ENCODE results near the gene CCIN.

The CCIN gene

DNA sequence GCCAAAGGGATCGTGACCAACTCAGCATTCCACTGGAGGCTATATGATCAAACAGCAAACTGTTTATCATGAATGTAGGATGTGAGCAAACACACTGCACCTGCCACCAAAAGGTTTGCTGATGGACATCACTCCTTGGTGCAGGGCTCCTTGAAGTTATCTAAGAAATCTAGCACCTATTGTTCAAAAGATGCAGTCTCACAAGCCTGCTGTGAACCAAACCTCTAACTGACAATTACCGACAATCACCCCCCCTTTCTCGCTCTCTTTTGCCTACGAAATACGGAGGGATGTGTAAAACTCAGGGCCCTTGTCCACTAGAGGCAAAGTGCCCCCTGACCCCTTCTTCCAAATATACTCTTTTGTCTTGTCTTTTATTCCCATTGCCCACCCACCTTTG is 19.0 kb downstream of the CCIN start:
- in situ Hi-C loops (cut with MboI; ENCODE audit: low sequenced_read_pairs): no loop called here

DNA sequence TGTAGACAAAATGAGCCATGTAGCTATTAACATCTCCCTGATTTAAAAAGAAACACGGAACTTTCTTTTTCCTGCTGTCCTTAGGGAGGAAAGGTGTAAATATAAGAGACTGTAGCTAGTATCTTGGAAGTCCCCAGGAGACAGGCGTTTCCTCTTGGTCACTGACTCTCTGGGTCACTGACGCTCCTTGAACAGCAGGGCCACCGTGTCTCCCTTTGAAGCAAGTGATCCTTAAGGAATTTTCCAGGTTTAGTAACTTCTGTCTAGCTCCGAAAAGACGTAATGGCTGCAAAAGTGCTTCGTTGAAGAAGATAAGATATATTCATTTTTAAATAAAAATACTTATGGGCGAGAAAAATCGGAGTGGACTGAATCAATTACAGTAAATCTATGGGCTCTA is 20.8 kb downstream of the CCIN start:
- in situ Hi-C loops (cut with MboI; ENCODE audit: low sequenced_read_pairs): no loop called here

DNA sequence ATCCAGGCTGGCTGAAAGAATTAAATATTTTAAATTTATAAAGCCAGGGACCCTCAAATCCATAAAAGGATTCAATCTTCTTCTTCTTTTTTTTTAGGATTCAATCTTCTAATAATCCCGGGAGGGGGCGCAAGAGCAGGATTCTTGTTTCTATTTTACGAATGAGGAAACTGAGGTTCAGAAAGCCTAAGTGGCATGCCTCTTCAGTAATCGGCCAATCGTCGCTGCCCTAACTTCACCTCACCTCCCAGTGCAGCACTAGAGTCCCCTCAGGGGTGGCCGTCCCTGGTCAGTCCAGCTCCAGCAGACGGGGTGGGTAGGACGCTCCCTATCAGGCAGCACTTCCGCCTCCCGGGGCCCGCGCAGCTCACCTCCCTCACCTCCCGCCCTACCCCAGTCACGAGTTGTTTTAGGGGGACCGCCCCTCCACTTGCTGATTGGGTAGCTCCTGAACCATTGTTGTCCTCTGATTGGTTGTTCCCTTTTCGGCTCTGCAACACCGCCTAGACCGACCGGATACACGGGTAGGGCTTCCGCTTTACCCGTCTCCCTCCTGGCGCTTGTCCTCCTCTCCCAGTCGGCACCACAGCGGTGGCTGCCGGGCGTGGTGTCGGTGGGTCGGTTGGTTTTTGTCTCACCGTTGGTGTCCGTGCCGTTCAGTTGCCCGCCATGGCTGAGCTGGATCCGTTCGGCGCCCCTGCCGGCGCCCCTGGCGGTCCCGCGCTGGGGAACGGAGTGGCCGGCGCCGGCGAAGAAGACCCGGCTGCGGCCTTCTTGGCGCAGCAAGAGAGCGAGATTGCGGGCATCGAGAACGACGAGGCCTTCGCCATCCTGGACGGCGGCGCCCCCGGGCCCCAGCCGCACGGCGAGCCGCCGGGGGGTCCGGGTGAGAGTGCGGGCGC is 21.5 kb downstream of the CCIN start, which contains the start of gene CLTA:
CLTA (plus strand) TSS at position 534 of the 902 bp plus-strand sequence; CDS start at position 670, 136 bp downstream.
- in situ Hi-C loops (cut with MboI; ENCODE audit: low sequenced_read_pairs): no loop called here

DNA sequence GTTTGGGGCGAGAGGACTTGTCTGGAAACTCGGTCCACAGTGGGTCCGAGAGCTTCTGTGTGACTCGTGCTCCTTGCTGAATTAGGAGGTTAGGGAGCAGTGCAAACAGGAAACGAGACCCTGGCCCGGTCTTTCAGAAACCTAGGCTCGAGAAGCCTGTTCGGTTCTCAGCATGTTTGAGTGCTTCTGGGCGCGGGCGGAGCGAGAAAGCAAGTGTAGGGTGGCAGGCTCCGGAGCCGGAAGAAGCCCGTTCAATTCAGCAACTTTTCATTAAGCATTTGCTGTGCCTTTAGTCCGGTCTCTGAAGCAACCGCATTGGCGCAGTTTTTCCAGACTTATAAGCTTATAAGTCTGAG is 22.1 kb downstream of the CCIN start:
- in situ Hi-C loops (cut with MboI; ENCODE audit: low sequenced_read_pairs): no loop called here

DNA sequence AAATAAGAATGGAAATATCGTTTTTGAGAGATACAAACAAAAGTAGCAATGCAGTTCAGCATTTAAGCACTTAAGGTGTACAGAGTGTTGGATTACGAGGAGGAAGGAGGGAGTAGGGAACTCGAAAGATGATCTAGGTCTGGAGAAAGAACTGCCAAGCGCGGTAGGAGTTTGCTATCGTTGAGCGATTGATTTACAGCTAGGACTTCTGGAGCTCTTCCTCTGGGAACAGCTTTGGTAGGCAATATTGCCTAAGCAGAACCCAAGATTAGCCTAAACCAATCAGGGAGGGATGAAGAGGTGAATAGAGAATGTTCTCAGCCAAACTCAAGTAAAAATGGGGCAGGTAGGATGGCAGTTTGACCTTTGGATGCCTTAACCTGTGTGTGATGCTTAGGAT is 22.5 kb downstream of the CCIN start:
- in situ Hi-C loops (cut with MboI; ENCODE audit: low sequenced_read_pairs): no loop called here

DNA sequence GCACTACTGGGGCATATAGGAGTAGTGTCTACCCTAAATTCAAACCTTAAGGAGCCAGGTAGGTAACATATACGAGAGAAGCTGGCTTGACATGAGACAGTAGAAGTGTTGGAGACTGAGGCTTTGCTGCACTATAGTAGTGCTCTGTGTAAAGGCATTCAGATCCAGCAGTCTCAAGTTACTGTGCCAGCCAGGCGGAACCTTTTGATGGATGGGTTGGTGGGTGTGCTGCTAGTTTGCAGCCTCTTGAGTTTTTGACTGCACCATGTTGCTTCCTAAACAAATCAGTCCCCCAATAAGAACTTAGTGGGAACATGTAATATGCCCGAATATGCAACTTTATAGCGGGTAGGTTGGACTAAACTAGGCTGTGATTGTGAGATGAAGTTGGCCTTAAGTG is 23.0 kb downstream of the CCIN start:
- in situ Hi-C loops (cut with MboI; ENCODE audit: low sequenced_read_pairs): no loop called here

DNA sequence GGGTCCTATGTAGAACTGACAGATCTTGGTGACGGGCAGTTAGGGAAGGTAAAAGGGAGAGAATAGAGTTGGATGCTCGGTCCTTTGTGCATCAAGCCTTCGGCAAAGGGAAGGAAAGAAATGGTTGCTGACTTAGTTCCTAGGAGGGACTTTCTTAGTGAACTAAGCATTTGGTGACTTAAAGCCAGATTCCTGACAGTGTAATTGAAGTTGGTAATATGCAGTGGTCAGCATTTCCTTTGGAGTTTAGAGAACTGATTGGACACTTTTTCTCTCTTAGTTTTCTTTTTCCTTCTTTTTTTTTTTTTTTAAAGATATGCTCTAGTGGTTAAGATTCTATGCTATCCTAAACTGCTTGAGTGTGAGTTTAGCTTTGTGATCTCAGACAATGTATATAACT is 23.8 kb downstream of the CCIN start:
- in situ Hi-C loops (cut with MboI; ENCODE audit: low sequenced_read_pairs): no loop called here

DNA sequence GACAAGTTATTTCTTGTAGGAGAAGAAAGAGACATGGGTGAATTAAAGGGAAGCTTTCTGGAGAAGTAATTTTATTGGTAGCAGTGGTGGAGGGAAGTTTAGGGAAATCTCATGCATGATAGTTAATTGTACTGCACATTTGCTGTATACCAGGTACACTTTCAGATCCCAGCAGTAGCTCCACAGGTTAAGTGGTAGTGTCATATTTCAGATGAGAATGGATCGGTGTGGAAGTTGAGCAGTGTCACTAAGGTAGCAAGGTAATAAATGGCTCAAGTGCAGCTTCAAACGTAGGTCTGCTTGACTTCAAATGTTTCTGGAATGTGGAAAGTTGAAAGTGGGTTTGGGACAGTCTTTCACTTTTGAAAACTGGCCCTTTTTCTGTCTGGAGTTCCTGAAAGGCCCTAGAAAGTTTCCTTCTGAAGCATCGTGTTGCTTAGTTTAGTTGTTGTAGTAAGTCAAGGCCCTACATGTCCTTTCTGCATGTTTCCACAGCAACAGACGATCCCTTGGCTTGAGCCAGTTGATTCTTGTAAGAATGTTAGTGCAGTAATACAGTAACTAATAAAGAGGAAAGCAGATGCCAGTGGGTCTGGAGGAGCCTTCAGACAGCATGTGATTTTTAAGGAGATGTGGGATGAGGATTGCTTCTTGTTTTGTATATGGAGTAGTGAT is 25.3 kb downstream of the CCIN start:
- in situ Hi-C loops (cut with MboI; ENCODE audit: low sequenced_read_pairs): no loop called here

DNA sequence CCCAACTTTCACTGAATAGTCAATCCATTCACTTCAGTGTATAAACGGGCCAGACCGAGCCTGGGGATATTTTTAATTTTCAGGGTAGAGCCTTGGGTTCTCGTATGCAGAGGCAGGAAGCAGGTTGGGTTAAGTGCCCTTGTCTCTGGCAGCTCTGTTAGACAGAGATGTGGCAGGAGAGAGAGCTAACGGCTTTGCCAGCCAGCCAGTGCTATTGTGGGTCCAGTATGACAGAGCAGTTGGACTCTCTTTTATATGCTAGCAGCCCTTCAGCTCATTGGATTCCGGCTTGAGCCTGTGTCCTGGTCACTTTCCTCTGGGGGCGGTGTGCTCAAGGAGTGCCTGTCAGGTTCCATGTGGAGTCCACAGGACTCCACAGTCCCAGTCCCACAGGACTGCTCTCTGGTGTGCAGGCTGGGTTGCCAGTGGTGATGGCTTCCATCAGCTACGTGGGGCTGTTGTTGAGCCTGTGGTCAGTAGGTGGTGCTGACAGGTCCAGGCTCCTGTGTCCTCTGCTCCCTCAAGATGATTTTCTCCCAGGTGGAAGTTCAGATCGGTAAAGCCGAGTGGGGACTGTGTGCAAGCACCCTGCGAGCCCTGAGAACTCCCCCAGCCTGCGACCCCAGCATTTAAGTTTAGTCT is 35.8 kb downstream of the CCIN start:
- in situ Hi-C loops (cut with MboI; ENCODE audit: low sequenced_read_pairs): no loop called here

DNA sequence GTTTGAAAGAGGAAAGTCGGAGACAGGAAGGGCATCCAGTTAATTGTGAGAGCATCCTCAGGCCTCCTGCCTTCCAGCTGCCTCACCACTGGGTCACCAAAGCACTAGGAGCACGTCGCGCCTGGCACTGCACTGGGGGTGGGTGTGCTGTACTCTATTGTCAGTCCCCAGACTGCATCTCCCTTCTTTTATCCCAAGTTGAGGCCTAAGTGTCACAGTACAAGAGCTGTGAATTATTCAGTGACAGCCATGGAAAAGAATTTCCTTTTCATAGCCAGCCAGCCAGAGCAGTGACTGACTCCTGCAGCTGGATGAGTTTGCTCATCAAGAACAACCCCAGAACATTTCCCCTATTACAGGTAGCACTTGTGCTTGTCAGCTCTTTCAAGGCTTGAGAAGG is 37.8 kb downstream of the CCIN start:
- in situ Hi-C loops (cut with MboI; ENCODE audit: low sequenced_read_pairs): no loop called here

DNA sequence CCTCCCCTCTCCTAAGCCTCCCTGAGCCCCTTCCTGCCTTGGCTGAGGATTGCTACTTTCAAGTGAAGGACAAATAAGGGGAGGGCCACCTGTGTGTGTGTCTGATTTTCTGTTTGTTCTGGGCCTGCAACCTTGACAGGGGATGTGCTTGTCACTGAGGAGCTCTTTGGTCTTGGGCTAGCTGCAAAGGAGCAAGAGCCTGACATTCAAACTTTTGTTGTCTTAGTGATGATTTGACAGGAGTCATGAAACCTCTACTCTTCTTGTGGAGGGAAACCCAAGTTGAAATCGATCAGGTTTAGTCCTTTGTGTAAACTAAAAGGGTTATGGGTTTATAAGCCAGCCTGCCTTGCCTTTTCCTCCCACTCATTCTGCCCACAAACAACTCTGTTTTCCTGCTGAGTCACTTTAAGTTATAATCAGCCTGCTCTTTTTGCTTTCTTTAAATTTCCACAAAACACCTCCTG is 38.4 kb downstream of the CCIN start:
- in situ Hi-C loops (cut with MboI; ENCODE audit: low sequenced_read_pairs): no loop called here

DNA sequence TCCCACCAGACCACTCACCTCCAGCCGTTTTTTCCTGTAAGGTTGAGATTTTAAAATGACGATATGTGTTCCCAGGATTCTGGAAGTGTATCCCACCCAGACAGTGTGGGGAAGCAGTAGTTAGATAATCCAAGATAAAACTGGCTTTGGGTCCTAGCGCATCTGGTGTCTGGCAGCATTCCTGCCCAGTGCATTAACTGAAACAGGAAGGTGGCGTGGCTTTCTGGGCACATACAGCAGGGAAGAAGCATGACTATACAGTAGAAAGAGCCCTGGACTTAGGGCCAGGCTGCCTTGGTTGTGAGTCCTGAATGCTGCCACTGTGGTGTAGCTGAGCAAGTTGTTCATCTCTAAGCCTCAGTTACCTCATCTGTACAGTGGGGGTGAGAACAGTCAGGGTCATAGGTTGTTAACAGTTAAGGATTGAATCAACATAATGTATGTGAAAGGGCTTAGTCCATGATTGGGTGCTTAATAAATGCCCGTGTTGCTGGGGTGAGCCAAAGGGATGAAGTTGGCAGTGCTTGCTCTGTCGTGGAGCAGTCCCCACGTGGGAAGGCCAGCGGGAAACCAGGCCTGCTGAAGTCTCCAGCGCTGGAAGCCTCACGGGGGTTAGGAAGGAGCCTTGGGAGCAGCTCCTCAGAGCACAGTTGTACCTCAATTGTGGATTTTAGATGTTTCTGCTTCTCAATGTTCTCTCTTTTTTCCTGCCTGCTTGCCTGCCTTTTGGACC is 39.5 kb downstream of the CCIN start:
- in situ Hi-C loops (cut with MboI; ENCODE audit: low sequenced_read_pairs): no loop called here

DNA sequence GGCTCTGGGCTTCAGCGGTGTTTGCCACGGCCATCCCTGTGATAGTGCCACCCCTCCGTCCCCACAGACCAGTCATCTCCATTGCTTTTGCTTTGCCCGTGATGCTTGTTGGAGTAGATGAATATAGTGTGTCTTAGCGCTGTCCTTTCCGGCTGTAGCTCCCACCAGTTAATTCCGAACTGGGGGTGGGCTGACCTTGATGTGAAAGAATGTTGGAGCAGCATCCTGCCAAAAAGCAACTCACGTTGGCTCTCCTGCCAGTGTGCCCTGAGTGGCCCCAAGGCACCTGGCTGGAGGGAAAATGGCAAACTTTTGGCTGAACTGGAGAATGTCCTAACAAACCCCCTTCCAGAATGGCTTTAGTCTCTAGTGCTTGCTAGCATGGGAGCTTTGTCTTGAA is 41.5 kb downstream of the CCIN start:
- in situ Hi-C loops (cut with MboI; ENCODE audit: low sequenced_read_pairs): no loop called here

DNA sequence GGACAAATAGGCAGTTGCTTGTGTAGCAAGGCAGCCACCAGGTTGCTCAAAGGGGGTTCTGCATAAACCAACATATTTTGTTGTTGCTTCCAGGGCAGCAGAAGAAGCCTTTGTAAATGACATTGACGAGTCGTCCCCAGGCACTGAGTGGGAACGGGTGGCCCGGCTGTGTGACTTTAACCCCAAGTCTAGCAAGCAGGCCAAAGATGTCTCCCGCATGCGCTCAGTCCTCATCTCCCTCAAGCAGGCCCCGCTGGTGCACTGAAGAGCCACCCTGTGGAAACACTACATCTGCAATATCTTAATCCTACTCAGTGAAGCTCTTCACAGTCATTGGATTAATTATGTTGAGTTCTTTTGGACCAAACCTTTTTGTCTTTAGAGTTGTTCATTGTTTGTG is 42.3 kb downstream of the CCIN start:
- in situ Hi-C loops (cut with MboI; ENCODE audit: low sequenced_read_pairs): no loop called here

DNA sequence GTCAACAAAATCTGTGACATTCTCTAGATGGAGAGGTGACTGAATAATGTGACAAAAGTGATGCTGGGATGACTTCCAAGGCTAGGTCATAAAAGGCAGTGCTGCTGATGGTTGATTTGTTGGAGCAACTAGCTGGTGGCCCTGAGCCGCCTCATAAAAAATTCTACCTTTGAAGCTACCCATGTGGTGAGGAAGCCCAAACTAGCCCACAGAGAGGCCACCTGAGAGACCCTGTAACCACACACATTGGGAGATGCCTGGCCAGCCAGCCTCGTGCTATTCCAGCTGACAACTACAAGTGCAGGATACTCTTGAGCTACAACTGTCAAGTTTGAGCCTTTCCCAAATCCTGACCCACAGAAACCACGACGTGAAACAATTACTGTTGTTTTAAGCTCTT is 44.2 kb downstream of the CCIN start:
- in situ Hi-C loops (cut with MboI; ENCODE audit: low sequenced_read_pairs): no loop called here

DNA sequence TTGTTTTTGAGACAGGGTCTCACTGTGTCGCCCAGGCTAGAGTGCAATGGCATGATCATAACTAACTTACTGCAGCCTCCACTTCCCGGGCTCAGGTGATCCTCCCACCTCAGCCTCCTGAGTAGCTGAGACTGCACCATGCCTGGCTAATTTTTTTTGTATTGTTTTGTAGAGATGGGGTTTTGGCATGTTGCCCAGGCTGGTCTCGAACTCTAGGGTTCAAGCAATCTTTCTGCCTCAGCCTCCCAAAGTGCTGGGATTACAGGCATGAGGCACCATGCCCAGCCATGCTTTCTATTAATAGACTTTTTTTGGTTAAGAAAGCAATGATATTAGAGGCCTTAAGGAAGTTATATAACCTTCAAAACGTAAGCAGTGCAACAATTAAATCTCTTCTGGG is 44.8 kb downstream of the CCIN start:
- in situ Hi-C loops (cut with MboI; ENCODE audit: low sequenced_read_pairs): no loop called here

DNA sequence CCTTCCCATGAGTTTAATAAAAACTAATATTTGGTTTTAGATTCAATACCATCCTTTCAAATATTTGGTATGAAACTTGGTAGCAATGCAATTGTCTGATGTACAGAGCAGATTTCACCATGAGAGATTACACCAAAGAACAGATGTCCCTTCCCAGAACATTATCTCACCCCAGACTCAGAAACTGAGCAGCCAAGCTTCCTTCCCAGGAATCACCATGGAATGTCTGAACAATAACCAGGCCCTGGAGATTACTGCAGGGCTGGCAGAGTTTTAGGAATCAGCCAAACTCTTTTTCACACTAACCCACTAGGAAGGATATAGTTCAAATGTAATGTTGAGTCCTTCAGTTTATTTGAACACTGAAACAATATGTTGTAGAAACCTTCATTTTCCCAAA is 45.4 kb downstream of the CCIN start:
- in situ Hi-C loops (cut with MboI; ENCODE audit: low sequenced_read_pairs): no loop called here

DNA sequence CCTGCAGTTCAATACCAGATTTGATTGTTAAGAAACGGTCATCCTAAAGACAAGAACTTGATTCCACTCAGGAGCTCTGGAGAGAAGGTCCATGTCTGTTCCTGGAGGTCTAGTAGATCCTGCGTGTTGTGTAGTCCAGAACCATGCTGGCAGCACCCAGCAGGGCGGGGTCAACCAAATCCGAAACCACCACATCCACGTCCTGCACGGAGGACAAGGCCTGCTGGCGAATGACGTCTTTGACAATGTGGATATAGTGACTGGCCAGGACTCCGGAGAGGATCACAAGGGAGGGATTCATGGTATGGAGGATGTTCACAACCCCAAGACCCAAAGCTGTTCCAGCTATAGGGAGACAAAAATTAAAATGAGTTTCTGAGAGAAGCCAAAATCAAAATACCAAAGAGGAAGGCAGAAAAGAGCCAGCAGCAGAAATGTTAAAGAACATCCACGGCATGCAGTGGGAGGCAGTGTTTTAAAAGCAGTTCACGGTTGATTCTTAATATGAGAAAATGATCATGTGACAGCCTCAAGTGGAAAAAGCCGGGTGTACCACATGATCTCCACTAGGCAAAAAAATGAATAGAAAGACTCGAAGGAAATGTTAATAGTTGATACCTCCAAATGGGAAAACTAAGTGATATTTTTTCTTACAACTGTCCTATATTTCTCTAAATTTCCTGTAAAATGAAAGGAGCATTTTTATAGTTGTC is 48.2 kb downstream of the CCIN start:
- in situ Hi-C loops (cut with MboI; ENCODE audit: low sequenced_read_pairs): no loop called here

DNA sequence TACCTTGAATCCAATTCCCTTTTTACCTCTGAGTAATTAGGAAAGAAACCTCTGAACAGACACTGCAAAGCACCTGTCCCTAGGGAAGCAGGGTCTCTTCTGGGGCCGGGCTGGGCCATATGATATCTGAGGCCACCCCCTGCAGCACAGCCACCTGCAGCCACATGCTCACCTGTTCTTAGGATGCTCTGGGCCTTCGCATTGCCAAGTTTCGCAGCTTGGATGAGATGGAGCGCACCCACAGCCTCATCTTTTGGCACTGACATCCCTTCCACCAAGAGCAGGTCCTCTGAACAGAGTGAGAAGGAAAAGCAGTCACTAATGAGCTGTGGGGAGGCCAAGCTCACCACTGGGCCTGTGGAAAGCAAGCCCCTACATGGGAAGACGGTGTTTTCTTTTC is 48.8 kb downstream of the CCIN start:
- in situ Hi-C loops (cut with MboI; ENCODE audit: low sequenced_read_pairs): no loop called here

DNA sequence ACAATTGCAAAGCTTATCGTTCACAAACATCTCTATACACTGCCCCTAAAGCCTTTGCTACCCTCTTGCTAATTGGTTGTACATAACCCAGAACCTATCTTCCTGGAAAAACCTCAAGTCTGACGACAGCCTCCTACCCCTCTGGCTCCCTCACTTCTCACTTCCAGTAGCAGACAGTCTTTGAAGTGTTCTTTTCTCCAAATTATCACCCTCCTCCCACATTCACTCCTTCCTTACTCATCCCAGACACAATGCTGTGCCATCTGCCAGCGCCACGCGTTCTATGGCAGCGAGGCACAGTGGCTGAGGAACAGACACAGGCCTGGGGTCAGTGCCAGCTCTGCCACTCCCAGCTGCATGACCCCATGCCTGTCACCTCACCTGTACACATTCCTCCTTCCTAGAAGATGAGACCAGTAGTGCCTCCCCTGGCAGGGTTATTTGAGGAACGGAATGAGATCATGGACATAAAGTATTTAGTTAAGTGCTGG is 49.3 kb downstream of the CCIN start:
- in situ Hi-C loops (cut with MboI; ENCODE audit: low sequenced_read_pairs): no loop called here

Measured in HL-60/S4 treated with phorbol 12-myristate 13-acetate at 8.2 ng/mL for 4 days and 3 days (cell line).